Thymus (tissue), 11 donors: ENCODE results near the gene FBXO24. TPM values are rescaled to one million over a fixed set of nuclear protein-coding genes. Genes with fewer than 3 reads are reported as not detected.

Source experiments
- DNase-seq, 9 donors: peaks; one replicate each; pipeline ENCODE4 v3.0.0-alpha.2; 2013; ENCODE audit warnings: low spot score in 9 of 9, low read depth in 6 of 9, missing footprints in 1 of 9
- H3K27ac ChIP-seq, 2 donors: one replicate each; pipeline ENCODE4 v1.5.1; 2013; ENCODE audit warnings: control low read depth in 1 of 2, low read depth in 1 of 2, low read length in 1 of 2, mild to moderate bottlenecking in 1 of 2, moderate library complexity in 1 of 2
- H3K27me3 ChIP-seq, 2 donors: one replicate each; pipeline ENCODE4 v1.5.1; 2013; ENCODE audit warnings: low read length in 1 of 2; ENCODE audit not compliant: control insufficient read depth in 2 of 2, insufficient read depth in 1 of 2
- H3K36me3 ChIP-seq, 2 donors: one replicate each; pipeline ENCODE4 v1.5.1; 2013; ENCODE audit warnings: low read length in 1 of 2, mild to moderate bottlenecking in 1 of 2, moderate library complexity in 1 of 2; ENCODE audit not compliant: control insufficient read depth in 2 of 2, insufficient read depth in 2 of 2
- H3K4me1 ChIP-seq, 2 donors: one replicate each; pipeline ENCODE4 v1.5.1; 2013; ENCODE audit warnings: low read length in 2 of 2; ENCODE audit not compliant: control insufficient read depth in 2 of 2, insufficient read depth in 2 of 2
- H3K4me3 ChIP-seq, 2 donors: one replicate each; pipeline ENCODE4 v1.5.1; 2013; ENCODE audit warnings: low read length in 2 of 2, control low read depth in 1 of 2, mild to moderate bottlenecking in 1 of 2
- H3K9me3 ChIP-seq, 2 donors: one replicate each; pipeline ENCODE4 v1.5.1; 2013; ENCODE audit warnings: low read length in 1 of 2, mild to moderate bottlenecking in 1 of 2; ENCODE audit not compliant: control insufficient read depth in 2 of 2, insufficient read depth in 1 of 2
- WGBS: extraction: QIAGEN DNeasy Blood & Tissue Kit; methylation state at CpG from one replicate; pipeline ENCODE4 v1.1.7; 2013; 5-methylcytosine and 5-hydroxymethylcytosine counted together
- polyA plus RNA-seq: library from polyadenylated mRNA; stranded (reverse); fragments of 200-250 nt; gene quantifications from one replicate; pipeline ENCODE4 v1.2.3, GENCODE V29; 2013
- total RNA-seq: library from RNA; stranded (reverse); fragments of 120-200 nt; gene quantifications from one replicate; pipeline ENCODE4 v1.2.4, GENCODE V29; 2013
- donor health status: healthy.

The FBXO24 gene
- total and polyA plus RNA-seq, 2 donors = 0.19 to 1.3 TPM

GRCh38 chr7:100620239-100620638, 34.1 kb downstream of the FBXO24 start:
- no peak overlapping the region for H3K27ac ChIP-seq
- H3K4me3 ChIP-seq = no peak overlapping the region
- WGBS = 97% methylated on average over 6 of the region's 6 CpGs
- no peaks in the 10 kb centered on the region for H3K4me1 ChIP-seq
- no peaks in the 10 kb centered on the region for H3K27me3 ChIP-seq
- H3K9me3 ChIP-seq = no peaks in the 10 kb centered on the region
- H3K36me3 ChIP-seq = peaks cover 0 to 3% of the 10 kb centered on the region in 2 donors
- DNase-seq = no peak

- Histone ChIP-seq H3K36me3 (no peaks in the 10 kb centered on the region), H3K4me1 (peaks cover 0 to under 1% of the 10 kb centered on the region in 2 donors), H3K4me3 (no peak overlapping the region), H3K9me3 (no peaks in the 10 kb centered on the region), H3K27ac (no peak overlapping the region), H3K27me3 (peaks cover under 1 to 3% of the 10 kb centered on the region in 2 donors)
- WGBS = 98% methylated on average over 23 of the region's 23 CpGs
- no peak for DNase-seq
Observed at GRCh38 chr7:100620804-100621203, 34.7 kb downstream of the FBXO24 start.

GRCh38 chr7:100621554-100621953, 35.4 kb downstream of the FBXO24 start:
- Histone ChIP-seq H3K4me3 (no peak overlapping the region), H3K9me3 (no peaks in the 10 kb centered on the region)
- 96% methylated on average over 8 of the region's 8 CpGs for WGBS

GRCh38 chr7:100623951-100624824, 38.1 kb downstream of the FBXO24 start:
- 96% methylated on average over 15 of the region's 15 CpGs for WGBS
- no peak for DNase-seq
- peaks cover 11 to 13% of the 10 kb centered on the region in 2 donors for H3K4me1 ChIP-seq
- H3K27me3 ChIP-seq = peaks cover 2 to 14% of the 10 kb centered on the region in 2 donors
- no peaks in the 10 kb centered on the region for H3K9me3 ChIP-seq
- no peak overlapping the region for H3K4me3 ChIP-seq
- no peaks in the 10 kb centered on the region for H3K36me3 ChIP-seq
- no peak overlapping the region for H3K27ac ChIP-seq

More at GRCh38 chr7:100621554-100621953, 35.4 kb downstream of the FBXO24 start:
- Histone ChIP-seq H3K27me3 (peaks cover 2 to 7% of the 10 kb centered on the region in 2 donors), H3K27ac (no peak overlapping the region), H3K36me3 (no peaks in the 10 kb centered on the region), H3K4me1 (peaks cover 5 to 7% of the 10 kb centered on the region in 2 donors)
- DNase-seq = no peak

GRCh38 chr7:100626055-100626454, 39.9 kb downstream of the FBXO24 start:
- H3K36me3 ChIP-seq = no peaks in the 10 kb centered on the region
- peaks cover 11 to 13% of the 10 kb centered on the region in 2 donors for H3K4me1 ChIP-seq
- peak overlapping the region in 1 of 2 donors; percentile 31 for H3K27ac ChIP-seq
- 19% methylated on average over 3 of the region's 3 CpGs for WGBS
- H3K27me3 ChIP-seq = peaks cover 2 to 20% of the 10 kb centered on the region in 2 donors
- H3K9me3 ChIP-seq = no peaks in the 10 kb centered on the region
- peak overlapping the region in 1 of 2 donors; percentile 48 for H3K4me3 ChIP-seq
- DNase-seq = no peak

GRCh38 chr7:100626530-100627237, 40.6 kb downstream of the FBXO24 start:
- 2% methylated on average over 37 of the region's 37 CpGs for WGBS
- Histone ChIP-seq H3K27me3 (peaks cover 2 to 24% of the 10 kb centered on the region in 2 donors), H3K4me1 (peaks cover 11 to 13% of the 10 kb centered on the region in 2 donors), H3K9me3 (no peaks in the 10 kb centered on the region), H3K4me3 (peak overlapping the region; percentile 35 to 48), H3K36me3 (no peaks in the 10 kb centered on the region), H3K27ac (peak overlapping the region; percentile 68 to 85)
- DNase-seq = peak in 7 of 9 donors; percentile 57 to 92 (median 79)

- H3K9me3 ChIP-seq = no peaks in the 10 kb centered on the region
- no peak for DNase-seq
- peaks cover 6 to 29% of the 10 kb centered on the region in 2 donors for H3K27me3 ChIP-seq
- 98% methylated on average over 21 of the region's 21 CpGs for WGBS
- no peaks in the 10 kb centered on the region for H3K36me3 ChIP-seq
- H3K4me1 ChIP-seq = peaks cover 11 to 13% of the 10 kb centered on the region in 2 donors
- H3K4me3 ChIP-seq = peak overlapping the region; percentile 35 to 48
- peak overlapping the region in 1 of 2 donors; percentile 68 for H3K27ac ChIP-seq
Observed at GRCh38 chr7:100627238-100627549, 41.1 kb downstream of the FBXO24 start.

- peaks cover 11 to 28% of the 10 kb centered on the region in 2 donors for H3K4me1 ChIP-seq
- H3K27ac ChIP-seq = no peak overlapping the region
- no peak overlapping the region for H3K4me3 ChIP-seq
- no peak for DNase-seq
- H3K36me3 ChIP-seq = no peaks in the 10 kb centered on the region
- peaks cover 0 to 6% of the 10 kb centered on the region in 2 donors for H3K9me3 ChIP-seq
- H3K27me3 ChIP-seq = peaks cover 12 to 49% of the 10 kb centered on the region in 2 donors
- 98% methylated on average over 11 of the region's 11 CpGs for WGBS
Observed at GRCh38 chr7:100629117-100629716, 43.1 kb downstream of the FBXO24 start.
